Thyroid gland (tissue), 4 donors: Measurements from ENCODE around the gene YPEL1. TPM values are rescaled to one million over a fixed set of nuclear protein-coding genes. Genes with fewer than 3 reads are reported as not detected.
A peak's percentile ranks its signal among the peaks of the same experiment; 100 is the strongest.

Source experiments
- DNase-seq, 2 donors: peaks; one replicate each; pipeline ENCODE4 v3.0.0-alpha.2; 2019
- H3K27ac ChIP-seq, 3 donors: fragments of 200-600 bp; sonication (generic); 1 replicate in 2 of 3; 2 replicates in 1 of 3; pipeline ENCODE4 v1.5.1; 2016 to 2019; ENCODE audit warnings: mild to moderate bottlenecking in 1 of 3, moderate library complexity in 1 of 3
- H3K27me3 ChIP-seq: fragments of 200-600 bp; sonication (generic); one replicate; pipeline ENCODE4 v1.5.1; 2019
- H3K36me3 ChIP-seq, 2 donors: fragments of 200-600 bp; sonication (generic); one replicate each; pipeline ENCODE4 v1.5.1; 2016 to 2019
- H3K4me1 ChIP-seq, 2 donors: fragments of 200-600 bp; sonication (generic); one replicate each; pipeline ENCODE4 v1.5.1; 2017 to 2019
- H3K4me3 ChIP-seq, 3 donors: fragments of 200-600 bp; sonication (generic); replicated peaks in 1 of 3; 1 replicate in 2 of 3; 2 replicates in 1 of 3; pipeline ENCODE4 v1.5.1; 2016; ENCODE audit warnings: mild to moderate bottlenecking in 1 of 3
- H3K9me3 ChIP-seq: fragments of 200-600 bp; sonication (generic); one replicate; pipeline ENCODE4 v1.5.1; 2017
- POLR2A ChIP-seq, 2 donors: fragments of 450-650 bp; IDR thresholded peaks; one replicate each; pipeline ENCODE4 v1.6.1; 2017; ENCODE audit warnings: antibody characterized with exemption in 2 of 2, mild to moderate bottlenecking in 2 of 2, moderate library complexity in 1 of 2
- WGBS, 2 donors: methylation state at CpG; one replicate each; pipeline ENCODE4 v1.1.5; 2017; 5-methylcytosine and 5-hydroxymethylcytosine counted together
- intact Hi-C: fragments of 100-400 bp; cut with DNase I; formaldehyde crosslinking; loops from one replicate; pipeline ENCODE4 v1.15.1; 2023
- total RNA-seq, 4 donors: library from RNA; depleted of rRNA; stranded (reverse); fragments of >200 nt; gene quantifications; one replicate each; pipeline ENCODE4 v1.2.3, GENCODE V29; 2016
- TF ChIP-seq, protein P1 (sequence below), 6 experiments: fragments of 200-600 bp in 3 of 6; fragments of 450-650 bp in 3 of 6; sonication (generic) in 3 of 6; IDR thresholded peaks; one replicate each; pipeline ENCODE4 v1.5.1; 2016 to 2019; ENCODE audit warnings: antibody characterized with exemption in 6 of 6, mild to moderate bottlenecking in 2 of 6, inconsistent platforms in 1 of 6, moderate library complexity in 1 of 6

The YPEL1 gene
- total RNA-seq, 4 donors from 2014 or later: 4.1 to 6.7 (median 5.4) TPM

DNA sequence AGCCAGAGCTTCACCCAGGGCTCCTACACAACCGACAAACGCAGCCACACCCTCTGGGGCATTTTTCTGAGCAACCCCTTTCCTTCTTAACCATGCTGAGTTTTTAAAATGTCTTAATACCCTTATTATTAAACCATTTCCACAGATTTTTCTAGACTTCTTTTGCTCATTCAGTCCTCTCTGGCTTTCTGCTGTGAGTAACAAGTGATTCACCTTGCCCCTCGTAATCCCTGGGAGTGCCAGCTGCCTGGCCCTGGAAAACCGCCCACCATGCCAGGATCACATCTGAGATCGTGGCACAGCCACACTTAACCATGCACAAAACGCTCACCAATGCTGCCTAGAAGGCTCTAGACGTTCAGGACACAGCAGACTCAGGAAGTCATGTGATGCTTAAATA lies 25.4 kb downstream of the YPEL1 start:
- 86 to 93% methylated on average over 7 of the region's 7 CpGs for WGBS, 2 donors

DNA sequence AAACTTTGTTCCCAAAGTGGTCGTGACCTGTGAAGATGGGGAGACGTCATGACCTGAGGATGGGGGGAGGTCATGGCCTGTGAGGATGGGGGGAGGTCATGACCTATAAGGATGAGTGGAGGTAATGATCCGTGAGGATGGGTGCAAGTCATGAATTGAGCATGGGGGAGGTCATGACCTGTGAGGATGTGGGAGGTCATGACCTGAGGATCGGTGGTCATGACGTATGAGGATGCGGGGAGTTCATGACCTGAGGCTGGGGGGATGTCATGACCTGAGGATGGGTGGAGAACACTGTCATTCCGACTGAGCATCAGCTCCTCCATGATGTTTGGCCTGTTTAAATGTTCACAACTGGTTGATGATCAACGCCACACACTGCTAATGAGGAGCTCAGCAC lies 25.9 kb downstream of the YPEL1 start:
- intact Hi-C loops: loop anchor here (5.0 kb wide), 2 partner anchors 228 to 243 kb away; partner anchors contain the start of gene PPM1F

More for the DNA sequence above, 25.4 kb downstream of the YPEL1 start:
- Histone ChIP-seq H3K27ac (no peak overlapping the region), H3K9me3 (no peaks in the 10 kb centered on the region), H3K4me3 (no peak overlapping the region), H3K27me3 (no peaks in the 10 kb centered on the region), H3K36me3 (no peaks in the 10 kb centered on the region), H3K4me1 (peaks cover under 1 to 7% of the 10 kb centered on the region in 2 donors)
- intact Hi-C loops: loop anchor here (5.0 kb wide), 2 partner anchors 227 to 242 kb away; partner anchors contain the start of gene PPM1F
- DNase-seq: no peak
- TF ChIP-seq, protein P1, sequence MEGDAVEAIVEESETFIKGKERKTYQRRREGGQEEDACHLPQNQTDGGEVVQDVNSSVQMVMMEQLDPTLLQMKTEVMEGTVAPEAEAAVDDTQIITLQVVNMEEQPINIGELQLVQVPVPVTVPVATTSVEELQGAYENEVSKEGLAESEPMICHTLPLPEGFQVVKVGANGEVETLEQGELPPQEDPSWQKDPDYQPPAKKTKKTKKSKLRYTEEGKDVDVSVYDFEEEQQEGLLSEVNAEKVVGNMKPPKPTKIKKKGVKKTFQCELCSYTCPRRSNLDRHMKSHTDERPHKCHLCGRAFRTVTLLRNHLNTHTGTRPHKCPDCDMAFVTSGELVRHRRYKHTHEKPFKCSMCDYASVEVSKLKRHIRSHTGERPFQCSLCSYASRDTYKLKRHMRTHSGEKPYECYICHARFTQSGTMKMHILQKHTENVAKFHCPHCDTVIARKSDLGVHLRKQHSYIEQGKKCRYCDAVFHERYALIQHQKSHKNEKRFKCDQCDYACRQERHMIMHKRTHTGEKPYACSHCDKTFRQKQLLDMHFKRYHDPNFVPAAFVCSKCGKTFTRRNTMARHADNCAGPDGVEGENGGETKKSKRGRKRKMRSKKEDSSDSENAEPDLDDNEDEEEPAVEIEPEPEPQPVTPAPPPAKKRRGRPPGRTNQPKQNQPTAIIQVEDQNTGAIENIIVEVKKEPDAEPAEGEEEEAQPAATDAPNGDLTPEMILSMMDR (IDR thresholded peaks at IDR 0.05): no peak
- TF ChIP-seq POLR2A (IDR thresholded peaks at IDR 0.05): no peak

DNA sequence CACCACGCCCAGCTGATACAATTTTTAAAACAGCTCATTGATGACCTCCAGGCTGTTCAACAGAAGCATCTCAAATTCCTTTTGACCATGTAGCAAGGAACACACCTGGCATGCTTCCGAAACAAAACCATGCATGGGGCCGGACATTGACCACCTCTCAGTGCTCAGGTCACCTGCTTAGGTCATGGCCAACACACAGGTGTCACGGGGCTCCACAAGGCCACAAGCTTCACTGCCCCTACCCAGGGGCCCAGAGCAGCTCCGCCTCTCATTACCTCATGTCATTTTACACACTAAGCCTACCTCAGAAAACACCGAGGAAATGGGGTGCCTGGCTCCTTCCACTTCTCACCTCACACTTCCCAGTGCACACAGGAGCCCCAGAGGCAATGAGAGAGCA lies 26.6 kb downstream of the YPEL1 start:
- 95 to 100% methylated on average over 5 to 6 of the region's 6 CpGs for WGBS, 2 donors
- H3K36me3 ChIP-seq: no peaks in the 10 kb centered on the region
- H3K27me3 ChIP-seq: no peaks in the 10 kb centered on the region
- intact Hi-C loops: no loop called here
- TF ChIP-seq POLR2A (IDR thresholded peaks at IDR 0.05): no peak
- TF ChIP-seq, protein P1 (IDR thresholded peaks at IDR 0.05): no peak
- no peak for DNase-seq
- H3K4me1 ChIP-seq: peaks cover 6 to 17% of the 10 kb centered on the region in 2 donors
- no peak overlapping the region for H3K4me3 ChIP-seq
- no peaks in the 10 kb centered on the region for H3K9me3 ChIP-seq
- H3K27ac ChIP-seq: no peak overlapping the region

More for the DNA sequence above, 25.9 kb downstream of the YPEL1 start:
- Histone ChIP-seq H3K4me1 (peaks cover 5 to 10% of the 10 kb centered on the region in 2 donors), H3K27me3 (no peaks in the 10 kb centered on the region), H3K9me3 (no peaks in the 10 kb centered on the region), H3K27ac (no peak overlapping the region), H3K36me3 (no peaks in the 10 kb centered on the region), H3K4me3 (no peak overlapping the region)
- no peak for TF ChIP-seq POLR2A (IDR thresholded peaks at IDR 0.05)
- TF ChIP-seq, protein P1 (IDR thresholded peaks at IDR 0.05): no peak
- DNase-seq: no peak
- 74 to 90% methylated on average over 8 of the region's 8 CpGs for WGBS, 2 donors

GRCh38 chr22:21707677-21708076 lies 27.9 kb downstream of the YPEL1 start:
- Histone ChIP-seq H3K27me3 (no peaks in the 10 kb centered on the region), H3K27ac (no peak overlapping the region), H3K36me3 (no peaks in the 10 kb centered on the region), H3K4me3 (no peak overlapping the region), H3K9me3 (no peaks in the 10 kb centered on the region), H3K4me1 (peaks cover 6 to 15% of the 10 kb centered on the region in 2 donors)
- no peak for TF ChIP-seq POLR2A (IDR thresholded peaks at IDR 0.05)
- TF ChIP-seq, protein P1 (IDR thresholded peaks at IDR 0.05): no peak
- WGBS, 2 donors: 71 to 86% methylated on average over 3 of the region's 3 CpGs
- intact Hi-C loops: no loop called here
- DNase-seq: no peak

DNA sequence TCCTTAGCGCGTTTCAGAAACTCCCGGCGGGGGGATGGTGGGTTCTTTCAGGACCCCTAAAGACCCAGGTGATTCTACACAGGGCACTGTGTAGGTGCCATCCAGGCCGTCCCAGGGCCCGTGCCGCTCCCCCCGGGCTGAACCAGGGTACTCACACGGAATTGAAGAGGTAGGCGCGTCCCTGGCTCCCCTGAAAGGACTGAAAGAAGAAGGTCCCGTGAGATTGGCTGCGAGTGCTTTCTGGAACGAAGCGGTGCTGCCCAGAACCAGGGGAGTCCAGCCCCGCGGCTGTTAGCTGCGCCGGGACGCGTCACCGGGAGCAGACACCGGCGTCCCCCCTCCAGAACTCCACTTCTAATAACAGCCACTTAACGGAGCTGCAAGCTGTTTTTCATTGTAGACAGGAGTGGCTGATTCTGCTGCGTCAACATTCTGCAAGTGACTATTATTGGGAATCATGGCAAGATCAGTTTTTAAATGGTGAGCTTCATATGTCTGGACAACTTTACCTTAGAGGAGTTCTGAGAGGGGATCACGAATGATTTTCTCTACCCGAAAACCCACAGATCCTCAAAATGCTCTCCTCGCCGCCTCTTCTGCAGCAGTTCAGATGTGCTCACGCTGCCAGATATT lies 31.8 kb downstream of the YPEL1 start:
- intact Hi-C loops: no loop called here
- DNase-seq: peak; percentile 91 to 94
- peak overlapping the region; percentile 21 to 53 (median 41) for H3K27ac ChIP-seq

More for the DNA sequence above, 31.8 kb downstream of the YPEL1 start:
- H3K9me3 ChIP-seq: no peaks in the 10 kb centered on the region
- TF ChIP-seq, protein P1 (IDR thresholded peaks at IDR 0.05): no peak
- peak in 1 of 2 donors; percentile 25 for TF ChIP-seq POLR2A (IDR thresholded peaks at IDR 0.05)
- H3K27me3 ChIP-seq: no peaks in the 10 kb centered on the region
- H3K4me1 ChIP-seq: peaks cover 21 to 33% of the 10 kb centered on the region in 2 donors
- 41 to 48% methylated on average over 23 to 31 of the region's 31 CpGs for WGBS, 2 donors
- no peak overlapping the region for H3K4me3 ChIP-seq
- no peaks in the 10 kb centered on the region for H3K36me3 ChIP-seq
